Measurements from ENCODE around the gene HS6ST1. TPM values are rescaled to one million over a fixed set of nuclear protein-coding genes. Genes with fewer than 3 reads are reported as not detected.
A peak's percentile ranks its signal among the peaks of the same experiment; 100 is the strongest.

Gene HS6ST1
- total and polyA plus RNA-seq, 3 donors from 2014 or later = 58.7 to 203 (median 143) TPM

GRCh38 chr2:128261245-128262128 lies 57.2 kb downstream of the HS6ST1 start:
- H3K27me3 ChIP-seq = no peaks in the 10 kb centered on the region

DNA sequence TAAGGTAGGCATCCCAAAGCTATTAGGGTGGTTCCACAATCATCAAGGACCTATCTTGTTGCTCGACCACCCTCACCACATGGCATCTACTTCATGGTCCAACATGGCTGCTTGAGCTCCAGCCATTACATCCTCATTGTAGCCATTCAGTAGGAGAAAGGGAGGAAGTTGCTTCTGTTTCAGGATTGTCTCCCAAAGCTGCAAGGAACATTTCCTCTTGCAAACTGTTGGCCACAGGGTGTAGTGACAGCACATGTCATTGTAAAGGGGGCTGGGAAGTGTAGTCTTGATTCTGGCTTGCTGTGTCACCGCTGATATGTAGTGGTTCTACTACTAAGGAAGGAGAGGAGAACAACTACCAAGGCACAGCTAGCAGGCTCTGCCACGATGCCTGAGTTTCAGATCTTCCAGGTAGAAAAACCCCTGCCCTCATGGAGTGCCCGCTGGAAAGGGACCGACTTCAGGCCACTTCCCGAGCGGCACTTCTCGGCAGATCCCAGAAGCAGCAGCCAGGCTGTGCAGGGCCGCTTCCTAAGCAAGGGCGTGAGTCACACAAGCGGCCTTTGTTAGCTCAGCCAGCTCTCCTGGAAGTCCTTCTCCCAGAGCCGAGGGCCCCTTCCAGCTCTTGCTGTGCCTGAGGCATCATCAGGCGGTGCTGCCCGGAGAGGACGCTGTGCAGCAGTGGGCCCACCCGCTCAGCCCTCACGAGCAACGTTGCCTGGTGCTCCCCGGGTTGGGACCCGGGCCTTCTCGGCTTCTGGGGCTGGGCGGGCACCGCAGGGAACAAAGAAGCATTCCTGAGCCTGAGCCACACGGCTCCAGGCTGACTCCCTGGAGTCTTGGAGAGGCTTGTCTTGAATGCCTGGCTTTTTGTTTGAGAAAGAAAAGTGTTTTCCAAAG lies 58.2 kb downstream of the HS6ST1 start:
- H3K36me3 ChIP-seq (ENCODE audit: low read depth, missing control alignments) = no peaks in the 10 kb centered on the region
- H3K4me3 ChIP-seq = no peak overlapping the region
- H3K4me1 ChIP-seq = peaks cover 7% of the 10 kb centered on the region
- DNase-seq = peak; percentile 84
- WGBS, 2 donors = 65 to 82% methylated on average over 7 to 24 of the region's 24 CpGs
- TF ChIP-seq CTCF (IDR thresholded peaks at IDR 0.05) = no peak
- no peak for TF ChIP-seq POLR2A (IDR thresholded peaks at IDR 0.05)
- H3K27ac ChIP-seq = no peak overlapping the region
- H3K27me3 ChIP-seq = no peaks in the 10 kb centered on the region
- intact Hi-C loops (cut with DNase I; ENCODE audit: low total_unique reads) = no loop called here
- no peaks in the 10 kb centered on the region for H3K9me3 ChIP-seq

More at GRCh38 chr2:128261245-128262128, 57.2 kb downstream of the HS6ST1 start:
- Histone ChIP-seq H3K4me1 (peaks cover 7% of the 10 kb centered on the region), H3K27ac (no peak overlapping the region), H3K4me3 (no peak overlapping the region), H3K36me3 (ENCODE audit: low read depth, missing control alignments) (no peaks in the 10 kb centered on the region), H3K9me3 (no peaks in the 10 kb centered on the region)
- DNase-seq = no peak
- WGBS, 2 donors = 81 to 85% methylated on average over 25 to 26 of the region's 26 CpGs
- TF ChIP-seq CTCF (IDR thresholded peaks at IDR 0.05) = no peak
- TF ChIP-seq POLR2A (IDR thresholded peaks at IDR 0.05) = no peak
- intact Hi-C loops (cut with DNase I; ENCODE audit: low total_unique reads) = no loop called here

GRCh38 chr2:128259585-128259984 lies 59.1 kb downstream of the HS6ST1 start:
- no peak for DNase-seq
- Histone ChIP-seq H3K36me3 (ENCODE audit: low read depth, missing control alignments) (no peaks in the 10 kb centered on the region), H3K27ac (no peak overlapping the region), H3K9me3 (no peaks in the 10 kb centered on the region), H3K4me1 (peaks cover 7% of the 10 kb centered on the region), H3K27me3 (no peaks in the 10 kb centered on the region), H3K4me3 (no peak overlapping the region)
- intact Hi-C loops (cut with DNase I; ENCODE audit: low total_unique reads) = no loop called here
- 94 to 95% methylated on average over 5 of the region's 5 CpGs for WGBS, 2 donors
- TF ChIP-seq POLR2A (IDR thresholded peaks at IDR 0.05) (no peak), CTCF (IDR thresholded peaks at IDR 0.05) (no peak)

- intact Hi-C loops (cut with DNase I; ENCODE audit: low total_unique reads) = no loop called here
- WGBS, 2 donors = 90 to 91% methylated on average over 6 of the region's 6 CpGs
Observed at GRCh38 chr2:128258218-128258617, 60.5 kb downstream of the HS6ST1 start.

More at GRCh38 chr2:128258218-128258617, 60.5 kb downstream of the HS6ST1 start:
- H3K4me1 ChIP-seq = peaks cover 7% of the 10 kb centered on the region
- no peaks in the 10 kb centered on the region for H3K36me3 ChIP-seq (ENCODE audit: low read depth, missing control alignments)
- no peak overlapping the region for H3K4me3 ChIP-seq
- no peak for DNase-seq
- H3K27ac ChIP-seq = no peak overlapping the region
- TF ChIP-seq POLR2A (IDR thresholded peaks at IDR 0.05) = no peak
- TF ChIP-seq CTCF (IDR thresholded peaks at IDR 0.05) = no peak
- no peaks in the 10 kb centered on the region for H3K27me3 ChIP-seq
- H3K9me3 ChIP-seq = no peaks in the 10 kb centered on the region

All from testis (tissue), 3 donors.